ENCODE data around the gene OR2V1. TPM values are rescaled to one million over a fixed set of nuclear protein-coding genes. Genes with fewer than 3 reads are reported as not detected.

OR2V1 gene
- total RNA-seq, 1 donor from 2014 or later, result not detected

GRCh38 chr5:181126841-181127240 lies 4.1 kb downstream of the OR2V1 start:
- ChIA-PET POLR2A (no interaction called here), CTCF (no interaction called here)
- peaks cover 52% of the 10 kb centered on the region for H3K27me3 Mint-ChIP-seq
- intact Hi-C loops (cut with micrococcal nuclease), result no loop called here
- H3K9me3 Mint-ChIP-seq, result no peaks in the 10 kb centered on the region
- no peak for TF ChIP-seq CTCF (IDR thresholded peaks at IDR 0.05)
- ATAC-seq (ENCODE audit: low read depth), result no peak
- H3K36me3 Mint-ChIP-seq (ENCODE audit: low read depth), result no peaks in the 10 kb centered on the region
- no peak overlapping the region for H3K27ac Mint-ChIP-seq
- H3K4me1 Mint-ChIP-seq, result no peaks in the 10 kb centered on the region
- no peak overlapping the region for H3K4me3 Mint-ChIP-seq
- DNase-seq, result no peak

- Mint-ChIP-seq H3K36me3 (ENCODE audit: low read depth) (no peaks in the 10 kb centered on the region), H3K27me3 (peaks cover 54% of the 10 kb centered on the region), H3K9me3 (no peaks in the 10 kb centered on the region), H3K4me1 (no peaks in the 10 kb centered on the region), H3K27ac (no peak overlapping the region), H3K4me3 (no peak overlapping the region)
- intact Hi-C loops (cut with micrococcal nuclease), result no loop called here
- no peak for TF ChIP-seq CTCF (IDR thresholded peaks at IDR 0.05)
- DNase-seq, result no peak
- ChIA-PET CTCF (no interaction called here), POLR2A (no interaction called here)
- ATAC-seq (ENCODE audit: low read depth), result no peak
These were observed 6.4 kb downstream of the OR2V1 start for GRCh38 chr5:181124526-181124925.

DNA sequence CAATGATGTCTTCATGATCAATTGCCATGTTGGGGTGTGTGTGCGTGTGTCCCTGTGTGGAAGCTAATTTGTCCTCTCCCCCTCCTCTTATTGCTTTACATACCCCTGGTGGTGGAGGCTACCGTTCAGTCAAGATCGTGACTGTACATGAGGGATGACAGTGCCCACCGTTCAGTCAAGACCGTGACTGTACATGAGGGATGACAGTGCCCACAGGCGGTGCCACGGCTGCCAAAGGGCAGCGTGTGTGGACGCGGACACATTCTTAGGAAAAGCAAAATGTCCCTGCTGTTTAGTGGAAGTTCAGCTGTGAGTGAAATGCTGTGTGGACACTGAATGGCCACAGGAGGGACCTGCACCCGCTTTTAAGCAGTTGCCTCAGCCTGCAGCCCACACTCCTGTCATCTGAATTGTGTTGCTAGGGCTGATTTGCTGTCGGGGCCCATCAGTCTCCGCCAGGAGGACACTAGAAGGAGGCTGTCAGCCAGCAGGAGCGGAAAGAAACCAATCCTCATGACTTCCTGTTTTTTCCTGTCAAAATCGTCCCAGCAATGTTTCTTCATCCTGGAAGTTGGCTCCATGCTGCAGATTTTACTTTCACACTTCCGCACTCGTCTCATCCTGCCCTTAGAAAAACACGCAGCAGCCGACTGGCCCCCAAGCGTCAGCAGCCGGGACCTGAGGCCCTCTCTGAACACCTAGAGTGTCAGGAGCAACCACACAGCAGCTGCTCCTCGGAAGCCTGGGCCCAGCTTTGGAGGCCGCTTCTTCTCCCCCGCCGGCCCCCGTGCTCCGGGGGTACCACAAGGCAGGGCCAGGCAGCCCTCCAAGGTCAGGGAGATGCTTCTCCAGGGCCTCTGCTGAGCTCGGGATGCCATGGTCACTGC lies 9.1 kb downstream of the OR2V1 start:
- intact Hi-C loops (cut with micrococcal nuclease), result no loop called here
- no peak for ATAC-seq (ENCODE audit: low read depth)

DNA sequence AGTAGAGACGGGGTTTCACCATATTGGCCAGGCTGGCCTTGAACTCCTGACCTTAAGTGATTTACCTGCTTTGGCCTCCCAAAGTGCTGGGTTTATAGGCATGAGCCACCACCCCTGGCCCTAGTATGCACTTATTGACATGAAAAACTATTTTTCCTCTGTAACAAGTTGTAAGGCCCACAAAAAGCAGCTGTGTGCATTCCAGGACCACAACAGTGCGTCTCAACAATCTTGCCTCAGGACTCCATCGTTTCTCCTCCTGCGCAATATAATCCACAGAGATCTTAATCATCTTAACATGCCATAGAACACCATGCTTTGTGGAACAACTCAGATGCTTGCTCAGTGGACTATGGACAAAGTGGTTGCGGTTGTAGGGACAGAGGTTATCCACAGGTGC lies 10.2 kb downstream of the OR2V1 start:
- Mint-ChIP-seq H3K27me3 (peaks cover 67% of the 10 kb centered on the region), H3K4me3 (no peak overlapping the region), H3K27ac (no peak overlapping the region), H3K4me1 (no peaks in the 10 kb centered on the region), H3K9me3 (no peaks in the 10 kb centered on the region), H3K36me3 (ENCODE audit: low read depth) (no peaks in the 10 kb centered on the region)
- ChIA-PET POLR2A (no interaction called here), CTCF (no interaction called here)
- ATAC-seq (ENCODE audit: low read depth), result no peak
- no peak for DNase-seq
- TF ChIP-seq CTCF (IDR thresholded peaks at IDR 0.05), result no peak
- intact Hi-C loops (cut with micrococcal nuclease), result no loop called here

More for the DNA sequence above, 9.1 kb downstream of the OR2V1 start:
- no peak for TF ChIP-seq CTCF (IDR thresholded peaks at IDR 0.05)
- no peaks in the 10 kb centered on the region for H3K4me1 Mint-ChIP-seq
- POLR2A ChIA-PET, result no interaction called here
- DNase-seq, result no peak
- H3K36me3 Mint-ChIP-seq (ENCODE audit: low read depth), result no peaks in the 10 kb centered on the region
- peaks cover 63% of the 10 kb centered on the region for H3K27me3 Mint-ChIP-seq
- H3K4me3 Mint-ChIP-seq, result no peak overlapping the region
- H3K27ac Mint-ChIP-seq, result no peak overlapping the region
- H3K9me3 Mint-ChIP-seq, result no peaks in the 10 kb centered on the region
- CTCF ChIA-PET, result no interaction called here

- TF ChIP-seq CTCF (IDR thresholded peaks at IDR 0.05), result no peak
- no peak overlapping the region for H3K4me3 Mint-ChIP-seq
- peaks cover 69% of the 10 kb centered on the region for H3K27me3 Mint-ChIP-seq
- DNase-seq (no peak), ATAC-seq (ENCODE audit: low read depth) (no peak)
- ChIA-PET POLR2A (no interaction called here), CTCF (no interaction called here)
- H3K4me1 Mint-ChIP-seq, result no peaks in the 10 kb centered on the region
- H3K27ac Mint-ChIP-seq, result no peak overlapping the region
- H3K36me3 Mint-ChIP-seq (ENCODE audit: low read depth), result no peaks in the 10 kb centered on the region
- intact Hi-C loops (cut with micrococcal nuclease), result no loop called here
- H3K9me3 Mint-ChIP-seq, result no peaks in the 10 kb centered on the region
These were observed 10.7 kb downstream of the OR2V1 start for GRCh38 chr5:181120306-181120705.
